GM21515 (cell line): ENCODE results near the gene MAK.
"Not testable (repeated sequence)": the region's sequence is repeated elsewhere in the genome, so short reads cannot be mapped to it uniquely, and the experiment has no call there.

Experiments used
- ATAC-seq: cut with Tn5 transposase; IDR thresholded peaks from one replicate; pipeline ENCODE4 v1.9.1; 2021; ENCODE audit not compliant: unreplicated experiment

The MAK gene

GRCh38 chr6:10730254-10730653 is 108.1 kb downstream of the MAK start:
- no peak for ATAC-seq

GRCh38 chr6:10725716-10726115 is 112.6 kb downstream of the MAK start:
- no peak for ATAC-seq

GRCh38 chr6:10725044-10725443 is 113.3 kb downstream of the MAK start:
- no peak for ATAC-seq

GRCh38 chr6:10723567-10723881 is 114.8 kb downstream of the MAK start:
- no peak for ATAC-seq

GRCh38 chr6:10722820-10723566 is 115.3 kb downstream of the MAK start, which contains the start of gene TMEM14C:
TMEM14C (plus strand) TSS chr6:10723070; CDS start chr6:10724614, 1,544 bp downstream.
- peak; percentile 96 for ATAC-seq

GRCh38 chr6:10722570-10722819 is 115.8 kb downstream of the MAK start:
- no peak for ATAC-seq

GRCh38 chr6:10721850-10722569 is 116.3 kb downstream of the MAK start:
- ATAC-seq = no peak

- not testable (repeated sequence) for ATAC-seq
Measured at GRCh38 chr6:10720960-10721849, 117.1 kb downstream of the MAK start.

- peak; percentile 28 for ATAC-seq
Measured at GRCh38 chr6:10720265-10720959, 117.9 kb downstream of the MAK start.

GRCh38 chr6:10719964-10720264 is 118.4 kb downstream of the MAK start:
- ATAC-seq = no peak

- no peak for ATAC-seq
Measured at GRCh38 chr6:10719296-10719963, 118.9 kb downstream of the MAK start.

- no peak for ATAC-seq
Measured at GRCh38 chr6:10713962-10714361, 124.4 kb downstream of the MAK start.
